ENCODE data around the gene DLD. TPM values are rescaled to one million over a fixed set of nuclear protein-coding genes. Genes with fewer than 3 reads are reported as not detected.

DLD gene
- total and polyA plus RNA-seq, 2 of the 8 experiments (the other 6 are each of a cell fraction or from before 2014, with no cell fraction given), result 63.7 to 88.5 TPM

GRCh38 chr7:107969856-107970255 is 78.9 kb downstream of the DLD start (continued):
- no peak for TF ChIP-seq CHD7 (IDR thresholded peaks at IDR 0.05; ENCODE audit: insufficient replicate concordance, low read length)
- no peak for TF ChIP-seq SP4 (IDR thresholded peaks at IDR 0.05; ENCODE audit: low read length)
- no peak for TF ChIP-seq BRCA1 (IDR thresholded peaks at IDR 0.05; ENCODE audit: low read depth, low read length)
- no peak for TF ChIP-seq CHD1 (IDR thresholded peaks at IDR 0.05; ENCODE audit: low read depth, low read length)
- TF ChIP-seq POLR2A (IDR thresholded peaks at IDR 0.05; ENCODE audit: control extremely low read depth in 1 of 2, low read depth in 2 of 2, low read length in 2 of 2), result no peak
- TF ChIP-seq ASH2L (IDR thresholded peaks at IDR 0.05; ENCODE audit: low read length), result no peak
- TF ChIP-seq KDM5A (IDR thresholded peaks at IDR 0.05; ENCODE audit: low read length), result no peak
- no peak for TF ChIP-seq CTBP2 (IDR thresholded peaks at IDR 0.05; ENCODE audit: borderline replicate concordance, insufficient read depth, insufficient read length, low read length)

Data from H1 (cell line).